OCI-LY7 (cell line): ENCODE measurements around the gene SCG5. TPM values are rescaled to one million over a fixed set of nuclear protein-coding genes. Genes with fewer than 3 reads are reported as not detected.

Source experiments
- BruUV-seq: library from RNA; stranded (reverse); fragments of 400-500 nt; replicated peaks from 2 replicates; lab custom pipeline; 2021; lab: Mats Ljungman, UMichigan
- CTCF ChIA-PET: fragments of 300-600 bp; sonication (Branson Sonifier 250); formaldehyde crosslinking; loops from one replicate; lab custom pipeline; 2022; ENCODE audit warnings: antibody characterized with exemption; ENCODE audit not compliant: unreplicated experiment; lab: Charles Lee
- POLR2A ChIA-PET: fragments of 300-600 bp; sonication (Branson Sonifier 250); formaldehyde crosslinking; loops from one replicate; lab custom pipeline; 2022; ENCODE audit warnings: antibody characterized with exemption; lab: Charles Lee
- DNase-seq: peaks from one replicate; pipeline ENCODE4 v3.0.0-alpha.2; 2015; ENCODE audit warnings: low spot score
- H2AFZ ChIP-seq: fragments of 200-600 bp; sonication (generic), shearing (Covaris generic); 2 replicates; pipeline ENCODE4 v1.6.1; 2014; ENCODE audit warnings: mild to moderate bottlenecking, antibody characterized with exemption, low read length, moderate library complexity
- H3K27ac ChIP-seq: fragments of 200-600 bp; sonication (generic); 2 replicates; pipeline ENCODE4 v1.5.1; 2014; ENCODE audit warnings: mixed run types, low read depth, mild to moderate bottlenecking, moderate library complexity, low read length, inconsistent platforms; ENCODE audit not compliant: poor library complexity, severe bottlenecking
- H3K36me3 ChIP-seq: fragments of 200-600 bp; sonication (generic); 2 replicates; pipeline ENCODE4 v1.6.1; 2014; ENCODE audit warnings: mild to moderate bottlenecking, antibody characterized with exemption, low read length, moderate library complexity, mixed read lengths; ENCODE audit not compliant: insufficient read depth
- H3K4me1 ChIP-seq: fragments of 200-600 bp; sonication (generic); 2 replicates; pipeline ENCODE4 v1.5.1; 2014; ENCODE audit warnings: mild to moderate bottlenecking, low read length; ENCODE audit not compliant: insufficient read depth, poor library complexity, severe bottlenecking
- H3K4me2 ChIP-seq: fragments of 200-600 bp; sonication (generic); 2 replicates; pipeline ENCODE4 v1.6.1; 2014; ENCODE audit warnings: mild to moderate bottlenecking, low read length
- H3K4me3 ChIP-seq: fragments of 200-600 bp; sonication (generic); 2 replicates; pipeline ENCODE4 v1.5.1; 2014; ENCODE audit warnings: mild to moderate bottlenecking, low read depth, low read length; ENCODE audit not compliant: poor library complexity, severe bottlenecking
- H3K79me2 ChIP-seq: fragments of 200-600 bp; sonication (generic); 2 replicates; pipeline ENCODE4 v1.6.1; 2016; ENCODE audit warnings: low read depth, mild to moderate bottlenecking, low read length, moderate library complexity, mixed read lengths; ENCODE audit not compliant: insufficient read depth
- H3K9me2 ChIP-seq: fragments of 200-600 bp; sonication (generic); 2 replicates; pipeline ENCODE4 v1.6.1; 2016; ENCODE audit warnings: mild to moderate bottlenecking, low read length, mixed read lengths; ENCODE audit not compliant: insufficient read depth
- H3K9me3 ChIP-seq: fragments of 200-600 bp; sonication (generic); 2 replicates; pipeline ENCODE4 v1.6.1; 2014; ENCODE audit warnings: mild to moderate bottlenecking, mixed run types, low read length, mixed read lengths
- H4K20me1 ChIP-seq: fragments of 200-600 bp; sonication (generic); 2 replicates; pipeline ENCODE4 v1.6.1; 2014; ENCODE audit warnings: mild to moderate bottlenecking, antibody characterized with exemption, low read length, moderate library complexity, mixed read lengths; ENCODE audit not compliant: insufficient read depth
- EZH2phosphoT487 ChIP-seq: fragments of 200-600 bp; sonication (generic); IDR thresholded peaks from 2 replicates; pipeline ENCODE4 v1.6.1; 2018; ENCODE audit warnings: low read depth, borderline replicate concordance, mild to moderate bottlenecking, mixed run types, antibody characterized with exemption, low read length, moderate library complexity, mixed read lengths
- intact Hi-C: fragments of 100-400 bp; cut with micrococcal nuclease; formaldehyde crosslinking; loops from one replicate; pipeline ENCODE4 v1.10.0; 2022; ENCODE audit not compliant: unreplicated experiment
- total RNA-seq, 2 experiments: library from RNA; depleted of rRNA in 1 of 2; stranded (reverse); fragments of >200 nt in 1 of 2; shearing (Covaris generic) in 1 of 2; gene quantifications; 2 replicates each; pipeline ENCODE4 v1.2.3, GENCODE V29; 2014 to 2022
- TF ChIP-seq, protein P1 (sequence below): fragments of 200-600 bp; sonication (generic); conservative IDR thresholded peaks from 2 replicates; pipeline ENCODE4 v1.5.1; 2014; ENCODE audit warnings: mild to moderate bottlenecking, antibody characterized with exemption, low read length, moderate library complexity, mixed read lengths

SCG5 gene
- total RNA-seq, 2 experiments from 2014 or later, result 1.5 to 4.7 TPM

GRCh38 chr15:32690941-32691688 is 49.6 kb downstream of the SCG5 start:
- intact Hi-C loops, result no loop called here
- POLR2A ChIA-PET, result no interaction called here

DNA sequence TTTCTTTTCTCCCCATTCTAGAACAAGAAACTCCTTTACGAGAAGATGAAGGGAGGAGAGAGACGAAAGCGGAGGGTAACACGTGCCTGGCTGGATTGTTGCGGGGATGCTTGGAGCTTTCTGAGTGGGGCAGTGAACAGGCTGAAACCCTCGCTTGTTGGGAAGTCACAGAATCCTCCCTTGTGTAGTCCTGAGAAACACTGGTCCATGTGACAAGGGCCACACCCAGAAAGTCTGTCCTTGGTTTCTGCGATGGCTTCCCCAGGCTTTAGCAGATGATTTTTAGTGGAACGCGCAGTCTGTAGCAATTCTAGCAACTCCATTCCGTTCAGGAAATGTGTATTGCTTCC is 50.2 kb downstream of the SCG5 start:
- DNase-seq, result no peak
- H3K79me2 ChIP-seq, result no peaks in the 10 kb centered on the region
- CTCF ChIA-PET, result no interaction called here
- H4K20me1 ChIP-seq, result no peaks in the 10 kb centered on the region
- H3K9me2 ChIP-seq, result no peaks in the 10 kb centered on the region
- no peak overlapping the region for H3K27ac ChIP-seq
- POLR2A ChIA-PET, result no interaction called here
- H3K9me3 ChIP-seq, result no peaks in the 10 kb centered on the region
- H3K4me2 ChIP-seq, result no peak overlapping the region
- TF ChIP-seq, protein P1, sequence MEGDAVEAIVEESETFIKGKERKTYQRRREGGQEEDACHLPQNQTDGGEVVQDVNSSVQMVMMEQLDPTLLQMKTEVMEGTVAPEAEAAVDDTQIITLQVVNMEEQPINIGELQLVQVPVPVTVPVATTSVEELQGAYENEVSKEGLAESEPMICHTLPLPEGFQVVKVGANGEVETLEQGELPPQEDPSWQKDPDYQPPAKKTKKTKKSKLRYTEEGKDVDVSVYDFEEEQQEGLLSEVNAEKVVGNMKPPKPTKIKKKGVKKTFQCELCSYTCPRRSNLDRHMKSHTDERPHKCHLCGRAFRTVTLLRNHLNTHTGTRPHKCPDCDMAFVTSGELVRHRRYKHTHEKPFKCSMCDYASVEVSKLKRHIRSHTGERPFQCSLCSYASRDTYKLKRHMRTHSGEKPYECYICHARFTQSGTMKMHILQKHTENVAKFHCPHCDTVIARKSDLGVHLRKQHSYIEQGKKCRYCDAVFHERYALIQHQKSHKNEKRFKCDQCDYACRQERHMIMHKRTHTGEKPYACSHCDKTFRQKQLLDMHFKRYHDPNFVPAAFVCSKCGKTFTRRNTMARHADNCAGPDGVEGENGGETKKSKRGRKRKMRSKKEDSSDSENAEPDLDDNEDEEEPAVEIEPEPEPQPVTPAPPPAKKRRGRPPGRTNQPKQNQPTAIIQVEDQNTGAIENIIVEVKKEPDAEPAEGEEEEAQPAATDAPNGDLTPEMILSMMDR, result no peak
- no peak for TF ChIP-seq EZH2phosphoT487
- intact Hi-C loops, result no loop called here
- H2AFZ ChIP-seq, result no peak overlapping the region
- H3K4me3 ChIP-seq, result no peak overlapping the region
- no peaks in the 10 kb centered on the region for H3K4me1 ChIP-seq
- H3K36me3 ChIP-seq, result no peaks in the 10 kb centered on the region
- BruUV-seq, result no TSS peak

More at GRCh38 chr15:32690941-32691688, 49.6 kb downstream of the SCG5 start:
- Histone ChIP-seq H3K36me3 (no peaks in the 10 kb centered on the region), H3K4me3 (no peak overlapping the region), H3K79me2 (no peaks in the 10 kb centered on the region), H3K9me3 (no peaks in the 10 kb centered on the region), H3K4me1 (no peaks in the 10 kb centered on the region), H3K27ac (no peak overlapping the region), H2AFZ (no peak overlapping the region), H3K9me2 (no peaks in the 10 kb centered on the region), H3K4me2 (no peak overlapping the region), H4K20me1 (no peaks in the 10 kb centered on the region)
- BruUV-seq, result no TSS peak
- TF ChIP-seq EZH2phosphoT487, result no peak
- TF ChIP-seq, protein P1, result no peak
- CTCF ChIA-PET, result no interaction called here
- DNase-seq, result no peak

GRCh38 chr15:32692286-32692685 is 50.8 kb downstream of the SCG5 start:
- CTCF ChIA-PET, result no interaction called here
- POLR2A ChIA-PET, result no interaction called here
- no peak overlapping the region for H3K4me3 ChIP-seq
- DNase-seq, result no peak
- TF ChIP-seq, protein P1, result no peak
- TF ChIP-seq EZH2phosphoT487, result no peak
- no TSS peak for BruUV-seq
- H2AFZ ChIP-seq, result no peak overlapping the region
- H3K4me2 ChIP-seq, result no peak overlapping the region
- no peak overlapping the region for H3K27ac ChIP-seq
- intact Hi-C loops, result no loop called here
- H3K79me2 ChIP-seq, result no peaks in the 10 kb centered on the region
- no peaks in the 10 kb centered on the region for H3K4me1 ChIP-seq
- H3K9me3 ChIP-seq, result no peaks in the 10 kb centered on the region
- H3K9me2 ChIP-seq, result no peaks in the 10 kb centered on the region
- H4K20me1 ChIP-seq, result no peaks in the 10 kb centered on the region
- no peaks in the 10 kb centered on the region for H3K36me3 ChIP-seq
